Measurements from ENCODE around the gene TESMIN. TPM values are rescaled to one million over a fixed set of nuclear protein-coding genes. Genes with fewer than 3 reads are reported as not detected.

The TESMIN gene, protein sequence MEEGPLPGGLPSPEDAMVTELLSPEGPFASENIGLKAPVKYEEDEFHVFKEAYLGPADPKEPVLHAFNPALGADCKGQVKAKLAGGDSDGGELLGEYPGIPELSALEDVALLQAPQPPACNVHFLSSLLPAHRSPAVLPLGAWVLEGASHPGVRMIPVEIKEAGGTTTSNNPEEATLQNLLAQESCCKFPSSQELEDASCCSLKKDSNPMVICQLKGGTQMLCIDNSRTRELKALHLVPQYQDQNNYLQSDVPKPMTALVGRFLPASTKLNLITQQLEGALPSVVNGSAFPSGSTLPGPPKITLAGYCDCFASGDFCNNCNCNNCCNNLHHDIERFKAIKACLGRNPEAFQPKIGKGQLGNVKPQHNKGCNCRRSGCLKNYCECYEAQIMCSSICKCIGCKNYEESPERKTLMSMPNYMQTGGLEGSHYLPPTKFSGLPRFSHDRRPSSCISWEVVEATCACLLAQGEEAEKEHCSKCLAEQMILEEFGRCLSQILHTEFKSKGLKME
- 10 to 100 TPM in 1 of 2 experiments, 1 to 10 TPM in 1; 3.3 to 11.8 TPM for total RNA-seq

GRCh38 chr11:68751331-68751856, at the start of gene TESMIN:
Gene TESMIN, minus strand, starts transcription at chr11:68751520. Its CDS starts 860 bp downstream, at chr11:68750660.
- peak; percentile 95 for DNase-seq
- Mint-ChIP-seq H3K4me1 (peaks cover 4% of the 10 kb centered on the region), H3K27ac (no peak within 1 kb of the TSS)

DNA sequence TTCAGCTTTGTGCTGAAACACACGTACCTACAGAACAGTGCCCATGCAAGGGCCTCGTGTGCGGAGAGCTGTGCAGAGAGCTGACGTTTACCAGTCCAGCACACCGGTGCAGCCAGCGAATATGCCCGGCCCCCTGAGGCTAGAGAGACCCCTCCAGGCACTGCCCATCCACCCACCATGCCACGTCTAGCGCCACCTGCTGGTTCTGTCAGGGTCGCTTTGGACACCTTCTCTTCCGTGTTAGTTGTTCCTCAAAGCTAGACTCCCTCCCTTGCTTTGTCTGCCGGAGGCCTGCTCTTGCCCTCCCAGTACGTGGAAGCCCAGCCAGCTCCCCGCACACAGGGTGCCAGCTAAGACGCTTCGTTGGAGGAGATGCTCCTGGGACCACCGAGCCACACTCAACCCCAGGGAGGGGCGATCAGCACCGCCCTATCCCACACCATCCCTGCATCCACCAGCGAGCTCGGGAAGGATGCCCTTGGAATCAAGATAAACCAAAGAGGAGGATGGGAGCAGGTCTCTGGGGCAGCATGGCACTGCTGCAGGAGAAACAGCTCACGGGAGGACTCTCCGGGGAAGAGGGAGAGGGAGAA, 47.0 kb upstream of the TESMIN start:
- ATAC-seq (peak; percentile 30), DNase-seq (peak; percentile 58)
- no peaks in the 10 kb centered on the region for H3K4me1 Mint-ChIP-seq
- no peaks in the 10 kb centered on the region for H3K9me3 Mint-ChIP-seq (ENCODE audit: low read depth)
- H3K27me3 Mint-ChIP-seq = no peaks in the 10 kb centered on the region
- CTCF ChIA-PET = interaction anchor here (0.6 to 2.5 kb wide), 11 partner anchors 9 to 166 kb away, joined by 3 to 9 read pairs (median 5); partner anchors contain the start of gene CPT1A
- H3K27ac Mint-ChIP-seq = no peak overlapping the region
- no peak overlapping the region for H3K4me3 Mint-ChIP-seq
- peaks cover 14% of the 10 kb centered on the region for H3K36me3 Mint-ChIP-seq

More at GRCh38 chr11:68751331-68751856, at the start of gene TESMIN:
- CTCF ChIA-PET = no interaction called here
- H3K27me3 Mint-ChIP-seq = peaks cover 2% of the 10 kb centered on the region
- H3K4me3 Mint-ChIP-seq = peak within 1 kb of the TSS; percentile 48
- ATAC-seq = peak; percentile 92
- no peaks in the 10 kb centered on the region for H3K9me3 Mint-ChIP-seq (ENCODE audit: low read depth)
- peaks cover 3% of the 10 kb centered on the region for H3K36me3 Mint-ChIP-seq

- CTCF ChIA-PET = no interaction called here
- H3K9me3 Mint-ChIP-seq (ENCODE audit: low read depth) = no peaks in the 10 kb centered on the region
- H3K27me3 Mint-ChIP-seq = no peaks in the 10 kb centered on the region
- H3K4me3 Mint-ChIP-seq = no peak overlapping the region
- H3K27ac Mint-ChIP-seq = no peak overlapping the region
- peaks cover 16% of the 10 kb centered on the region for H3K36me3 Mint-ChIP-seq
- ATAC-seq (no peak), DNase-seq (no peak)
- H3K4me1 Mint-ChIP-seq = no peaks in the 10 kb centered on the region
These were observed 45.5 kb upstream of the TESMIN start for GRCh38 chr11:68796801-68797200.

DNA sequence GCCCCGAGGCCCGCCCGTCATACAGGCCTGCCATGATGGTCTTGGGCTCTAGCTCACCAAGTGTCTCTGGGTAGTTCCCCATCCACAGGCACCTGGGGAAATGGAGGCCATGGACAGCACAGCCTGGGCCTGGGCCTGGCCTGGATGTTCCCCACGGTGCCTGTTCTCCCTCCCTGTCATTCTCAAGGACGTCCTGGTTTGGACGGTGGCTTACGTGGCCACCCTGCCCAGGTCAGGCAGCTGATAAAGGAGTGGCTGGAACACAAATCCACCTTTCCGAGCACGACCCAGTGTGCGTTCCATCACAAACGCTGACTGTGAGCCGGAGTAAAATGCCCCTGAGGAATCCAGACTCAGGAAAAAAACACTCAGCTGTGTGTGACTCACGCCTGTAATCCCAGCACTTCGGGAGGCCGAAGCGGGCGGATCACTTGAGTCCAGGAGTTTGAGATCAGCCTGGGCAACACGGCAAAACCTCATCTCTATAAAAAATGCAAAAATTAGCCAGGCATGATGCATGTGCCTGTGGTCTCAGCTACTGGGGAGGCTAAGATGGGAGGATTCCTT, 41.2 kb upstream of the TESMIN start:
- H3K4me1 Mint-ChIP-seq = no peaks in the 10 kb centered on the region
- no peak overlapping the region for H3K4me3 Mint-ChIP-seq
- H3K27me3 Mint-ChIP-seq = no peaks in the 10 kb centered on the region
- no peaks in the 10 kb centered on the region for H3K9me3 Mint-ChIP-seq (ENCODE audit: low read depth)
- H3K27ac Mint-ChIP-seq = no peak overlapping the region
- H3K36me3 Mint-ChIP-seq = peaks cover 16% of the 10 kb centered on the region
- CTCF ChIA-PET = no interaction called here
- DNase-seq = no peak
- no peak for ATAC-seq

DNA sequence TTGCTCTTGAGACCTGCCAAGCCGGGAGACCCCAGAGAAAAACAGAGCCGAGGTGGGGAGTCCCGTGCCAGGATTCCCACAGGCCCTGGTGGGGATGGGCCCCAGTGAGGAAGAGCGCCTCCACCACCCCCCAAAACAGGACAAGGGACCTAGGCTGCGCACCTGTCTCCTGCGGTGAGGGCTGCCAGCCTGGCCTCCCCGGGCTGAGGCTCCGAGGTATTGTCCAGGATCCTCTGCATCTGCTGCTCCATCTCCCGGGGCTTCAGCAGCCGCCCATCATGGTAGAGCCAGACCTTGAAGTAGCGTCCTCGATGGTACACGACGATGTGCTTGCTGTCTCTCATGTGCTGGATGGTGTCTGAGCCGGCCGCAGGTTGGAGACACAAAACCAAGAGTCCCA, 33.3 kb upstream of the TESMIN start:
- CTCF ChIA-PET = no interaction called here
- Mint-ChIP-seq H3K27ac (no peak overlapping the region), H3K4me3 (no peak overlapping the region), H3K9me3 (ENCODE audit: low read depth) (no peaks in the 10 kb centered on the region), H3K27me3 (no peaks in the 10 kb centered on the region), H3K4me1 (no peaks in the 10 kb centered on the region), H3K36me3 (peaks cover 21% of the 10 kb centered on the region)
- ATAC-seq (no peak), DNase-seq (no peak)

- H3K4me3 Mint-ChIP-seq = no peak overlapping the region
- CTCF ChIA-PET = no interaction called here
- peaks cover 22% of the 10 kb centered on the region for H3K36me3 Mint-ChIP-seq
- H3K9me3 Mint-ChIP-seq (ENCODE audit: low read depth) = no peaks in the 10 kb centered on the region
- DNase-seq = no peak
- no peaks in the 10 kb centered on the region for H3K27me3 Mint-ChIP-seq
- H3K4me1 Mint-ChIP-seq = no peaks in the 10 kb centered on the region
- no peak overlapping the region for H3K27ac Mint-ChIP-seq
- no peak for ATAC-seq
These were observed 32.0 kb upstream of the TESMIN start for GRCh38 chr11:68783216-68783821.

- DNase-seq = no peak
- Mint-ChIP-seq H3K27ac (no peak overlapping the region), H3K36me3 (peaks cover 26% of the 10 kb centered on the region), H3K27me3 (no peaks in the 10 kb centered on the region), H3K9me3 (ENCODE audit: low read depth) (no peaks in the 10 kb centered on the region), H3K4me1 (no peaks in the 10 kb centered on the region), H3K4me3 (no peak overlapping the region)
- no peak for ATAC-seq
- CTCF ChIA-PET = no interaction called here
These were observed 31.4 kb upstream of the TESMIN start for GRCh38 chr11:68782711-68783110.

DNA sequence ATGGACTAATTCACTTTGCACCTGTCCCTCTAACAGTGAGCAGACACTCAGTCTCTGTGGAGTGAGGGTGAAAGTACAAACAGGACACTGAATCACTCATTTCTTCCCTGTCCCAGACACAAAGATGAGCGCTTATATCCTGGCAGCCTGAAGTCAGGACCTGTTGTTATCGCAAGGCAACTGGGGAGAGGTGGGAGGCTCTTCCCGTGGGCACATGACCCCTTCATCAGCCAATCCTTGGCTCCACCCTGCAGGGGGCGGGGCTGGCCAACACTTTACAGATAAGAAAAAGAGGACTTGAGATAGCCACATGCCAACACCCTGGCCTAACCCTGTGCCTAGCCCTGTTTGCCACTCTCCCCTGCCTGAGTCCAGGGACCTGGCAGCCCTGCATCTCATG, 29.5 kb upstream of the TESMIN start:
- Mint-ChIP-seq H3K4me1 (peaks cover 2% of the 10 kb centered on the region), H3K4me3 (no peak overlapping the region), H3K36me3 (peaks cover 34% of the 10 kb centered on the region), H3K27ac (no peak overlapping the region), H3K27me3 (no peaks in the 10 kb centered on the region), H3K9me3 (ENCODE audit: low read depth) (no peaks in the 10 kb centered on the region)
- no peak for DNase-seq
- CTCF ChIA-PET = interaction anchor here (1.1 kb wide), 1 partner anchor 18 kb away, joined by 3 read pairs; no protein-coding TSS in a partner anchor
- no peak for ATAC-seq

GRCh38 chr11:68778205-68778604, 26.9 kb upstream of the TESMIN start:
- no peak for DNase-seq
- Mint-ChIP-seq H3K4me1 (peaks cover 2% of the 10 kb centered on the region), H3K9me3 (ENCODE audit: low read depth) (no peaks in the 10 kb centered on the region), H3K27ac (no peak overlapping the region), H3K4me3 (no peak overlapping the region), H3K36me3 (peaks cover 44% of the 10 kb centered on the region), H3K27me3 (no peaks in the 10 kb centered on the region)
- ATAC-seq = no peak
- CTCF ChIA-PET = no interaction called here

GRCh38 chr11:68776442-68777235, 25.3 kb upstream of the TESMIN start:
- Mint-ChIP-seq H3K27ac (peak overlapping the region; percentile 49), H3K4me1 (peaks cover 2% of the 10 kb centered on the region), H3K36me3 (peaks cover 45% of the 10 kb centered on the region), H3K27me3 (no peaks in the 10 kb centered on the region), H3K4me3 (no peak overlapping the region), H3K9me3 (ENCODE audit: low read depth) (no peaks in the 10 kb centered on the region)
- CTCF ChIA-PET = no interaction called here
- ATAC-seq (no peak), DNase-seq (no peak)

DNA sequence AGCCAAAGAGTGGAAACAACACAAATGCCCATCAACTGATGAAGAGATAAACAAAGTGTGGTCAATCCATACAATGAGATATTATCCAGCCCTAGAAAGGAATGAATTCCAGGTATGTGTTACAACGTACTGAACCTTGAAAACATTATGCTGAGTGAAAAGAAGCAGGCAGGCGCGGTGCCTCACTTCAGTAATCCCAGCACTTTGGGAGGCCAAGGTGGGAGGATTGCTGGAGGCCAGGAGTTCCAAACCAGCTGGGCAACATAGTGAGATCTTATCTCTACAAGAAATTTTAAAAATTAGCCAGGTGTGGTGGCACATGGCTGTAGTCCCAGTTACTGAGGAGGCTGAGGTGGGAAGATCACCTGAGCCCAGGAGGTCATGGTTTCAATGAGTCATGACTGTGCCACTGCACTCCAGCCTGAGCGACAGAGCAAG, 24.6 kb upstream of the TESMIN start:
- Mint-ChIP-seq H3K9me3 (ENCODE audit: low read depth) (no peaks in the 10 kb centered on the region), H3K4me3 (no peak overlapping the region), H3K27me3 (no peaks in the 10 kb centered on the region), H3K4me1 (peaks cover 2% of the 10 kb centered on the region), H3K36me3 (peaks cover 46% of the 10 kb centered on the region), H3K27ac (peak overlapping the region; percentile 49)
- DNase-seq (no peak), ATAC-seq (no peak)
- CTCF ChIA-PET = no interaction called here

GRCh38 chr11:68774194-68774585, 22.9 kb upstream of the TESMIN start:
- no peak for DNase-seq
- H3K36me3 Mint-ChIP-seq = peaks cover 35% of the 10 kb centered on the region
- no peaks in the 10 kb centered on the region for H3K27me3 Mint-ChIP-seq
- H3K4me3 Mint-ChIP-seq = no peak overlapping the region
- CTCF ChIA-PET = interaction anchor here (0.6 kb wide), 1 partner anchor 166 kb away, joined by 3 read pairs; no protein-coding TSS in a partner anchor
- H3K9me3 Mint-ChIP-seq (ENCODE audit: low read depth) = no peaks in the 10 kb centered on the region
- H3K4me1 Mint-ChIP-seq = peaks cover 2% of the 10 kb centered on the region
- H3K27ac Mint-ChIP-seq = no peak overlapping the region
- no peak for ATAC-seq

All from activated CD8-positive, alpha-beta memory T cell treated with anti-CD3 and anti-CD28 coated beads, Interleukin-2, amount 10 ng/mL, durations not matched to agents 7 days and 5 days (primary cell).